Astrocyte (in vitro differentiated cells and primary cell): ENCODE results near the gene TARDBP.

Experiments
- CTCF ChIP-seq: IDR thresholded peaks from 2 replicates; pipeline ENCODE4 v1.5.1; 2011; ENCODE audit warnings: low read depth, mild to moderate bottlenecking, inconsistent platforms, low read length, moderate library complexity; ENCODE audit not compliant: insufficient read depth
- EZH2 ChIP-seq: IDR thresholded peaks from 2 replicates; pipeline ENCODE4 v1.6.1; 2012; ENCODE audit warnings: mild to moderate bottlenecking, low read length, inconsistent platforms; ENCODE audit not compliant: insufficient read depth

- TF ChIP-seq CTCF, result no peak
- TF ChIP-seq EZH2, result no peak
Measured at GRCh38 chr1:11062965-11063401, 50.5 kb downstream of the TARDBP start.
